Naive B cell (primary cell): Measurements from ENCODE around the gene GSTM4. TPM values are rescaled to one million over a fixed set of nuclear protein-coding genes. Genes with fewer than 3 reads are reported as not detected.
"Not testable (repeated sequence)": the region's sequence is repeated elsewhere in the genome, so short reads cannot be mapped to it uniquely, and the experiment has no call there.

ENCODE experiments used
- ATAC-seq, 2 donors: fragments of 150-1000 bp; cut with Tn5 transposase; 2 replicates each; pipeline ENCODE4 v1.10.0; 2021; ENCODE audit warnings: low read depth in 2 of 2, mild to moderate bottlenecking in 2 of 2, moderate library complexity in 2 of 2
- DNase-seq: peaks from one replicate; pipeline ENCODE4 v3.0.0; 2022
- H3K27ac Mint-ChIP-seq, 6 donors: one replicate each; pipeline ENCODE4 v1.8.0; 2020 to 2022; ENCODE audit warnings: mild to moderate bottlenecking in 6 of 6, mixed read lengths in 6 of 6, moderate library complexity in 5 of 6, inconsistent platforms in 2 of 6
- H3K27me3 Mint-ChIP-seq, 3 donors: one replicate each; pipeline ENCODE4 v1.8.0; 2021 to 2022; ENCODE audit warnings: mixed read lengths in 3 of 3, mild to moderate bottlenecking in 1 of 3
- H3K36me3 Mint-ChIP-seq, 2 donors: one replicate each; pipeline ENCODE4 v1.8.0; 2020 to 2022; ENCODE audit warnings: mixed read lengths in 2 of 2, inconsistent platforms in 1 of 2, mild to moderate bottlenecking in 1 of 2
- H3K4me1 Mint-ChIP-seq, 3 donors: one replicate each; pipeline ENCODE4 v1.8.0; 2020 to 2022; ENCODE audit warnings: mixed read lengths in 3 of 3, inconsistent platforms in 1 of 3, mild to moderate bottlenecking in 1 of 3, moderate library complexity in 1 of 3
- H3K4me3 Mint-ChIP-seq, 8 donors: one replicate each; pipeline ENCODE4 v1.8.0; 2020 to 2022; ENCODE audit warnings: mild to moderate bottlenecking in 8 of 8, mixed read lengths in 8 of 8, moderate library complexity in 8 of 8, inconsistent platforms in 2 of 8
- H3K9me3 Mint-ChIP-seq, 7 donors: one replicate each; pipeline ENCODE4 v1.8.0; 2020 to 2022; ENCODE audit warnings: mixed read lengths in 7 of 7, mild to moderate bottlenecking in 5 of 7, inconsistent platforms in 2 of 7, moderate library complexity in 1 of 7
- polyA plus RNA-seq, 6 donors: library from polyadenylated mRNA; unstranded; fragments of 300-500 nt; fragmentation: Illumina TruSeq; gene quantifications; one replicate each; pipeline ENCODE4 v1.2.3, GENCODE V29; 2021; ENCODE audit warnings: low read depth in 6 of 6

Gene GSTM4
- polyA plus RNA-seq, 6 donors from 2014 or later, result 10.6 to 24.4 (median 16.7) TPM

DNA sequence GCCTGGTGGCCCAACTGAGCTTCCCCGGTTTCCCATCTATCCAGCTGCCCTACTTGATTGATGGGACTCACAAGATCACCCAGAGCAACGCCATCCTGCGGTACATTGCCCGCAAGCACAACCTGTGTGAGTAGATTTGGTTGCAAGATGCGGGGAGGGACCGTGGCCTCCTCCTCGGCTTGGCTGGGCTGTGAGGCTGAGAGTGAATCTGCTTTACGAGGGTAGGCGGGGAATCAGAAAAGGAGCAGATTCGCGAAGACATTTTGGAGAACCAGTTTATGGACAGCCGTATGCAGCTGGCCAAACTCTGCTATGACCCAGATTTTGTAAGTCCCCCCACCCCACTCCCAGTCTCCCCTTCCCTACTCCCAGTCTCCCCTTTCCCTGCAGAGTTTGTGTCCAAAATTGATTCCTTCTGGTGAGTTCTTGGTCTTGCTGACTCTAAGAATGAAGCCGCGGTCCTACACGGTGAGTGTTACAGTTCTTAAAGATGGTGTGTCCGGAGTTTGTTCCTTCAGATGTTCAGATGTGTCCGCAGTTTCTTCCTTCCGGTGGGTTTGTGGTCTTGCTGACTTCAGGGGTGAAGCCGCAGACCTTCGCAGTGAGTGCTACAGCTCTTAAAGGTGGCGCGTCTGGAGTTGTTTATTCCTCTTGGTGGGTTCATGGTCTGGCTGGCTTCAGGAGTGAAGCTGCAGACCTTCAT is 13.5 kb downstream of the GSTM4 start:
- Mint-ChIP-seq H3K4me3 (peak overlapping the region; percentile 10 to 85 (median 66)), H3K9me3 (peaks cover 0 to 3% (median 0%) of the 10 kb centered on the region in 7 donors), H3K36me3 (no peaks in the 10 kb centered on the region), H3K4me1 (peaks cover 14 to 22% (median 18%) of the 10 kb centered on the region in 3 donors), H3K27ac (peak overlapping the region in 2 of 6 donors; percentile 27 to 94), H3K27me3 (no peaks in the 10 kb centered on the region)
- no peak for DNase-seq
- no peak for ATAC-seq

DNA sequence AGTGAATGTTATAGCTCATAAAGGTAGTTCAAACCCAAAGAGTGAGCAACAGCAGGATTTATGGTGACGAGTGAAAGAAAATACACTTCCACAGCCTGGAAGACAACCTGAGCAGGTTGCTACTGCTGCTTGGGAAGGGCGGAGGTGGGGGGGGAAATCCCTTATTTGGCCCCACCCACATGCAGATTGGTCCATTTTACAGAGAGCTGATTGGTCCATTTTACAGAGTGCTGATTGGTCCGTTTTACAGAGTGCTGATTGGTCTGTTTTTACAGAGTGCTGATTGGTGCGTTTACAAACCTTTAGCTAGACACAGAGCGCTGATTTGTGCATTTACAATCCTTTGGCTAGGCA is 14.0 kb downstream of the GSTM4 start:
- peak overlapping the region in 3 of 6 donors; percentile 27 to 94 (median 32) for H3K27ac Mint-ChIP-seq
- ATAC-seq, H3K36me3 Mint-ChIP-seq, H3K9me3 Mint-ChIP-seq, DNase-seq, H3K27me3 Mint-ChIP-seq: not testable (repeated sequence)
- peaks cover 14 to 22% (median 18%) of the 10 kb centered on the region in 3 donors for H3K4me1 Mint-ChIP-seq
- H3K4me3 Mint-ChIP-seq, result peak overlapping the region in 7 of 8 donors; percentile 51 to 85 (median 69)

DNA sequence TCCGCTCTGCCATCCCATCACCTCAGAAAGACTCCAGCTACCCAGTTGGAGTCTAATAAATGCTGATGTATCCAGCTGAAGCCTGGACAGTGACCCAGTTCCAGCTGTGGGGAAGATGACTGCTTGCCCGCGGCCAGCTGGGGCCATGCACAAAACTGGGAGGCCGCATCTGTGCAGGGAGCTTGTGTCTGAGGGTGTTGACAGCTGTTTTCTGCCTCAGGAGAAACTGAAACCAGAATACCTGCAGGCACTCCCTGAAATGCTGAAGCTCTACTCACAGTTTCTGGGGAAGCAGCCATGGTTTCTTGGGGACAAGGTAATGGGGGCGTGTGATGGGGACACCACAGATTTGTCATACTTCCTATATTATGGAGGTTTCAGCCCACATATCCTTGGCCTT is 15.2 kb downstream of the GSTM4 start:
- DNase-seq, result no peak
- H3K27ac Mint-ChIP-seq, result no peak overlapping the region

GRCh38 chr1:109673861-109674260 is 18.0 kb downstream of the GSTM4 start:
- not testable (repeated sequence) for ATAC-seq, H3K27ac Mint-ChIP-seq, H3K4me3 Mint-ChIP-seq

More for the DNA sequence above, 15.2 kb downstream of the GSTM4 start:
- Mint-ChIP-seq H3K4me1 (peaks cover 14 to 22% (median 18%) of the 10 kb centered on the region in 3 donors), H3K4me3 (peak overlapping the region in 1 of 8 donors; percentile 15), H3K27me3 (no peaks in the 10 kb centered on the region), H3K9me3 (peaks cover 0 to 3% (median 0%) of the 10 kb centered on the region in 7 donors), H3K36me3 (no peaks in the 10 kb centered on the region)
- no peak for ATAC-seq

GRCh38 chr1:109676683-109677381 is 20.9 kb downstream of the GSTM4 start:
- not testable (repeated sequence) for H3K27me3 Mint-ChIP-seq, DNase-seq, H3K4me1 Mint-ChIP-seq, H3K36me3 Mint-ChIP-seq, H3K9me3 Mint-ChIP-seq, ATAC-seq, H3K4me3 Mint-ChIP-seq
- H3K27ac Mint-ChIP-seq, result peak overlapping the region in 1 of 6 donors; percentile 63

More at GRCh38 chr1:109673861-109674260, 18.0 kb downstream of the GSTM4 start:
- H3K36me3 Mint-ChIP-seq, H3K27me3 Mint-ChIP-seq, DNase-seq, H3K9me3 Mint-ChIP-seq, H3K4me1 Mint-ChIP-seq: not testable (repeated sequence)

GRCh38 chr1:109677459-109677858 is 21.6 kb downstream of the GSTM4 start:
- Mint-ChIP-seq H3K9me3 (no peaks in the 10 kb centered on the region), H3K4me1 (no peaks in the 10 kb centered on the region), H3K36me3 (no peaks in the 10 kb centered on the region), H3K27ac (peak overlapping the region in 1 of 6 donors; percentile 63), H3K4me3 (peak overlapping the region in 1 of 8 donors; percentile 42), H3K27me3 (no peaks in the 10 kb centered on the region)
- ATAC-seq (no peak), DNase-seq (no peak)

- not testable (repeated sequence) for DNase-seq, H3K4me1 Mint-ChIP-seq, H3K9me3 Mint-ChIP-seq, H3K27ac Mint-ChIP-seq, ATAC-seq, H3K4me3 Mint-ChIP-seq, H3K36me3 Mint-ChIP-seq, H3K27me3 Mint-ChIP-seq
Observed at GRCh38 chr1:109678637-109679036, 22.7 kb downstream of the GSTM4 start.

DNA sequence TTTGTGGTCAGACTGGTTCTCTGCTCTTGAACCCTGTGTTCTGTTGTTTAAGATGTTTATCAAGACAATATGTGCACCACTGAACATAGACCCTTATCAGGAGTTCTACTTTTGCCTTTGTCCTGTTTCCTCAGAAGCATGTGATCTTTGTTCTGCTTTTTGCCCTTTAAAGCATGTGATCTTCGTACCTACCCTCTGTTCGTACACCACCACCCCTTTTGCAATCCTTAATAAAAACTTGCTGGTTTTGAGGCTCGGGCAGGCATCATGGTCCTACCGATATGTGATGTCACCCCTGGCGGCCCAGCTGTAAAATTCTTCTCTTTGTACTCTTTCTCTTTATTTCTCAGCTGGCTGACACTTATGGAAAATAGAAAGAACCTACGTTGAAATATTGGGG is 28.9 kb downstream of the GSTM4 start:
- not testable (repeated sequence) for ATAC-seq, H3K27ac Mint-ChIP-seq, H3K36me3 Mint-ChIP-seq, H3K4me1 Mint-ChIP-seq, H3K4me3 Mint-ChIP-seq, H3K27me3 Mint-ChIP-seq, H3K9me3 Mint-ChIP-seq, DNase-seq

- H3K4me1 Mint-ChIP-seq, H3K27ac Mint-ChIP-seq, H3K9me3 Mint-ChIP-seq, DNase-seq, H3K4me3 Mint-ChIP-seq, ATAC-seq, H3K27me3 Mint-ChIP-seq, H3K36me3 Mint-ChIP-seq: not testable (repeated sequence)
Observed at GRCh38 chr1:109685399-109685798, 29.5 kb downstream of the GSTM4 start.

DNA sequence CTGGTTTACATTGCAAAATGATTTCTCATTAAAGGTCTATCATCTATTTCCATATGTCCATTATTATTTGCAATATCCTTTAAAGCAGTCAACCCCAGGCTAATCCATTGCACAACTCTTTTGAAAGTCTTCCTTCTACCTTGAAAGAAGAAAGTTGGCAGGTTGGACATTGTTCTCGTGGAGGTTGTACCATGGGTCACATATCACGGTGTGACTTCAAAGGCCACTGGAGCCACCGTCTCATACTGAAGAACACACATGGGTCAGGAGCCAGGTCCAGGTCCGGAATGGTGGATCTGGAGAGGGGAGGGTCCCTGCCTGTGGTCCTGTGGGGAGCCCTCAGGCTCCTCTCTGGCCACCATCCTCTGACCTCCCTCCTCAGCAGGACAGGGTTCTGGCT is 30.0 kb downstream of the GSTM4 start:
- not testable (repeated sequence) for H3K27me3 Mint-ChIP-seq, H3K36me3 Mint-ChIP-seq, H3K27ac Mint-ChIP-seq, H3K4me1 Mint-ChIP-seq, DNase-seq, H3K9me3 Mint-ChIP-seq, ATAC-seq
- H3K4me3 Mint-ChIP-seq, result peak overlapping the region in 1 of 8 donors; percentile 90

DNA sequence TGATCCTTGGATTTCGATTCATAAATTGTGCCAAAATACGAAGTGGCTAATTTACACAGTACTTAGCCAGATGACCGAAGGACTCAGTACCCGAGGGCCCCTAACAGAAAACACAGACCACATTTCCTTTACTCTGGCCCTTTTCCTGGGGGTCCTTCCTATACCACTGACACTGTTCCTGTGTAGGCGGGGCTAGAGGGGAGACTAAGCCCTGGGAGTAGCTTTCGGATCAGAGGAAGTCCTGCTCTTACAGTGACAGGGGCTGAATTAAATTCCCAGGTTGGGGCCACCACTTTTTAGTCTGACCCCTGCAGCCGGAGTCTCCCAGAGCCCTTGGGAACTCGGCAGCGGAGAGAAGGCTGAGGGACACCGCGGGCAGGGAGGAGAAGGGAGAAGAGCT is 31.2 kb downstream of the GSTM4 start:
- H3K27me3 Mint-ChIP-seq, DNase-seq, H3K9me3 Mint-ChIP-seq, H3K36me3 Mint-ChIP-seq, H3K4me1 Mint-ChIP-seq: not testable (repeated sequence)
- Mint-ChIP-seq H3K27ac (peak overlapping the region in 3 of 6 donors; percentile 62 to 82 (median 70)), H3K4me3 (peak overlapping the region in 6 of 8 donors; percentile 80 to 93 (median 90))
- peak in 1 of 2 donors; percentile 11 for ATAC-seq

DNA sequence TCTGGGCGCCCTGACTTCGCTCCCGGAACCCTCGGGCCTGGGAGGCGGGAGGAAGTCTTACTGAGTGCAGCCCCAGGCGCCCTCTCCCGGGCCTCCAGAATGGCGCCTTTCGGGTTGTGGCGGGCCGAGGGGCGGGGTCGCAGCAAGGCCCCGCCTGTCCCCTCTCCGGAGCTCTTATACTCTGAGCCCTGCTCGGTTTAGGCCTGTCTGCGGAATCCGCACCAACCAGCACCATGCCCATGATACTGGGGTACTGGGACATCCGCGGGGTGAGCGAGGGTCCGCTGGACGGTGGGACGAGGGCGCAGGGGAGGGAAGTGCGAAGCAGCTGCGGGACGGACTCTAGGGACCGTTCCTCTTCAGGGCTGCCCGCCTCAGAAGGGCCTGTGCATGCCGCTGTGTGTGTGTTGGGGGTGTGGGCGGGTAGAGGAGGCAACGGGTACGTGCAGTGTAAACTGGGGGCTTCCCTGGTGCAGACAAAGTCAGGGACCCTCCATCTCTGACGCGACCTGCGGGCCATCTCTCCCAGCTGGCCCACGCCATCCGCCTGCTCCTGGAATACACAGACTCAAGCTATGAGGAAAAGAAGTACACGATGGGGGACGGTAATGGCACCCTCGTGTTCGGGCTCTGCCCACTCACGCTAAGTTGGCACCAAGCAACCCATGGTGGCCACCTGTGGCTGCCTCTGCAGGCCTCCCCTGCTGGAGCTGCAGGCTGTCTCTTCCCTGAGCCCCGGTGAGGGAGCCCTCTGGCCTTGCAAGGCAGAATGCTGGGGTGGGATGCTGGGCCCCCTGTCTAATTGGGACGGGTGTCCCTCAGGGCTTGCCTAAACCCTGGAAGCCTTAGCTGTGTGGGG is 32.0 kb downstream of the GSTM4 start, which contains the start of gene GSTM1:
GSTM1 (plus strand) TSS at position 177 of the 859 bp plus-strand sequence; CDS start at position 234, 57 bp downstream.
- peak; percentile 99 for ATAC-seq
- Mint-ChIP-seq H3K4me3 (peak within 1 kb of the TSS in 6 of 8 donors; percentile 80 to 93 (median 90)), H3K4me1 (peaks cover 0 to 9% (median 0%) of the 10 kb centered on the region in 3 donors), H3K27ac (peak within 1 kb of the TSS in 4 of 6 donors; percentile 44 to 82 (median 73)), H3K9me3 (peaks cover 0 to 6% (median 0%) of the 10 kb centered on the region in 7 donors), H3K27me3 (no peaks in the 10 kb centered on the region), H3K36me3 (no peaks in the 10 kb centered on the region)
- no peak for DNase-seq

GRCh38 chr1:109689844-109690405 is 34.0 kb downstream of the GSTM4 start:
- no peaks in the 10 kb centered on the region for H3K36me3 Mint-ChIP-seq
- H3K4me1 Mint-ChIP-seq, result peaks cover 0 to 6% (median 0%) of the 10 kb centered on the region in 3 donors
- H3K27ac Mint-ChIP-seq, result peak overlapping the region in 1 of 6 donors; percentile 85
- no peaks in the 10 kb centered on the region for H3K27me3 Mint-ChIP-seq
- ATAC-seq (no peak), DNase-seq (no peak)
- peaks cover 0 to 3% (median 0%) of the 10 kb centered on the region in 7 donors for H3K9me3 Mint-ChIP-seq
- peak overlapping the region in 5 of 8 donors; percentile 25 to 90 (median 30) for H3K4me3 Mint-ChIP-seq
